H9 (cell line): Measurements from ENCODE around the gene RAB15. TPM values are rescaled to one million over a fixed set of nuclear protein-coding genes. Genes with fewer than 3 reads are reported as not detected.

Experiments used
- DNase-seq: peaks from one replicate; pipeline ENCODE4 v3.0.0-alpha.2; 2017
- H2AFZ ChIP-seq: one replicate; pipeline ENCODE4 v1.6.1; 2013; ENCODE audit warnings: mild to moderate bottlenecking, low read length, control low read depth, moderate library complexity
- H2AK5ac ChIP-seq: 2 replicates; pipeline ENCODE4 v1.6.1; 2013; ENCODE audit warnings: low read length, control low read depth, mixed read lengths; ENCODE audit not compliant: insufficient read length
- H2BK120ac ChIP-seq: one replicate; pipeline ENCODE4 v1.6.1; 2013; ENCODE audit warnings: low read depth, mild to moderate bottlenecking, low read length, control low read depth, inconsistent platforms; ENCODE audit not compliant: poor library complexity, severe bottlenecking
- H2BK12ac ChIP-seq: 2 replicates; pipeline ENCODE4 v1.6.1; 2013; ENCODE audit warnings: low read length, control low read depth, mixed read lengths, low read depth; ENCODE audit not compliant: insufficient read length
- H2BK15ac ChIP-seq: 2 replicates; pipeline ENCODE4 v1.6.1; 2013; ENCODE audit warnings: low read depth, low read length, control low read depth
- H2BK20ac ChIP-seq: one replicate; pipeline ENCODE4 v1.6.1; 2013; ENCODE audit warnings: low read depth, mild to moderate bottlenecking, low read length, control low read depth, inconsistent platforms; ENCODE audit not compliant: poor library complexity, severe bottlenecking
- H2BK5ac ChIP-seq: 2 replicates; pipeline ENCODE4 v1.6.1; 2013; ENCODE audit warnings: low read length, control low read depth, mixed read lengths; ENCODE audit not compliant: insufficient read length
- H3K14ac ChIP-seq: 2 replicates; pipeline ENCODE4 v1.6.1; 2013; ENCODE audit warnings: low read length, control low read depth; ENCODE audit not compliant: insufficient read depth
- H3K18ac ChIP-seq: 2 replicates; pipeline ENCODE4 v1.6.1; 2013; ENCODE audit warnings: low read depth, mild to moderate bottlenecking, mixed read lengths, low read length, control low read depth; ENCODE audit not compliant: insufficient read length
- H3K23ac ChIP-seq: 2 replicates; pipeline ENCODE4 v1.6.1; 2013; ENCODE audit warnings: low read length, control low read depth, mixed read lengths, low read depth; ENCODE audit not compliant: insufficient read length
- H3K23me2 ChIP-seq: 2 replicates; pipeline ENCODE4 v1.6.1; 2013; ENCODE audit warnings: low read depth, mild to moderate bottlenecking, mixed read lengths, low read length, control low read depth; ENCODE audit not compliant: insufficient read length, poor library complexity, severe bottlenecking
- H3K27ac ChIP-seq: 2 replicates; pipeline ENCODE4 v1.5.1; 2013; ENCODE audit warnings: low read length, control low read depth, mixed read lengths, low read depth; ENCODE audit not compliant: insufficient read length
- H3K27me3 ChIP-seq: 2 replicates; pipeline ENCODE4 v1.6.1; 2013; ENCODE audit warnings: low read length, control low read depth, inconsistent platforms; ENCODE audit not compliant: insufficient read depth
- H3K4ac ChIP-seq: 2 replicates; pipeline ENCODE4 v1.6.1; 2013; ENCODE audit warnings: low read depth, mild to moderate bottlenecking, control low read depth, inconsistent platforms, low read length, moderate library complexity
- H3K4me1 ChIP-seq: 2 replicates; pipeline ENCODE4 v1.6.1; 2013; ENCODE audit warnings: low read length, control low read depth, inconsistent platforms; ENCODE audit not compliant: insufficient read depth
- H3K4me2 ChIP-seq: 2 replicates; pipeline ENCODE4 v1.6.1; 2013; ENCODE audit warnings: low read length, control low read depth, mixed read lengths; ENCODE audit not compliant: insufficient read length, insufficient read depth
- H3K56ac ChIP-seq: 2 replicates; pipeline ENCODE4 v1.6.1; 2013; ENCODE audit warnings: low read depth, mild to moderate bottlenecking, mixed read lengths, low read length, control low read depth; ENCODE audit not compliant: insufficient read length
- H3K79me1 ChIP-seq: 2 replicates; pipeline ENCODE4 v1.6.1; 2013; ENCODE audit warnings: low read depth, mild to moderate bottlenecking, moderate library complexity, low read length, control low read depth, inconsistent platforms; ENCODE audit not compliant: insufficient read depth, poor library complexity, severe bottlenecking
- H3K79me2 ChIP-seq: 2 replicates; pipeline ENCODE4 v1.6.1; 2013; ENCODE audit warnings: low read length, control low read depth, inconsistent platforms; ENCODE audit not compliant: insufficient read depth
- H3K9ac ChIP-seq: 2 replicates; pipeline ENCODE4 v1.6.1; 2013; ENCODE audit warnings: low read length, control low read depth, mixed read lengths; ENCODE audit not compliant: insufficient read length; ENCODE audit errors: extremely low read depth
- H3K9me3 ChIP-seq: one replicate; pipeline ENCODE4 v1.6.1; 2013; ENCODE audit warnings: low read depth, low read length, inconsistent platforms; ENCODE audit not compliant: control insufficient read depth
- H3T11ph ChIP-seq: one replicate; pipeline ENCODE4 v1.6.1; 2013; ENCODE audit warnings: mild to moderate bottlenecking, low read length, control low read depth, inconsistent platforms
- H4K20me1 ChIP-seq: one replicate; pipeline ENCODE4 v1.6.1; 2013; ENCODE audit not compliant: control insufficient read depth, insufficient read length, insufficient read depth
- H4K5ac ChIP-seq: 2 replicates; pipeline ENCODE4 v1.6.1; 2013; ENCODE audit warnings: low read depth, mild to moderate bottlenecking, mixed read lengths, low read length, control low read depth; ENCODE audit not compliant: insufficient read length
- H4K8ac ChIP-seq: replicated peaks from 2 replicates; pipeline ENCODE4 v1.6.1; 2013; ENCODE audit warnings: low read length, control low read depth, mixed read lengths, low read depth; ENCODE audit not compliant: insufficient read length
- H4K91ac ChIP-seq: 2 replicates; pipeline ENCODE4 v1.6.1; 2013; ENCODE audit warnings: low read depth, mild to moderate bottlenecking, moderate library complexity, mixed read lengths, low read length, control low read depth; ENCODE audit not compliant: insufficient read length
- H3K27ac Mint-ChIP-seq, 3 experiments: 2 replicates in 2 of 3; 3 replicates in 1 of 3; pipeline ENCODE4 v1.8.0; 2020 to 2021; ENCODE audit warnings: mixed read lengths in 3 of 3, mild to moderate bottlenecking in 1 of 3, moderate library complexity in 1 of 3
- H3K27me3 Mint-ChIP-seq: 2 replicates; pipeline ENCODE4 v1.8.0; 2021; ENCODE audit warnings: low read depth, mild to moderate bottlenecking, moderate library complexity, mixed read lengths
- H3K36me3 Mint-ChIP-seq, 3 experiments: 2 replicates in 2 of 3; 3 replicates in 1 of 3; pipeline ENCODE4 v1.8.0; 2020 to 2021; ENCODE audit warnings: low read depth in 3 of 3, mixed read lengths in 3 of 3; ENCODE audit not compliant: insufficient read depth in 1 of 3
- H3K4me1 Mint-ChIP-seq, 2 experiments: 2 replicates each; pipeline ENCODE4 v1.8.0; 2020; ENCODE audit warnings: mixed read lengths in 2 of 2
- H3K4me3 Mint-ChIP-seq, 2 experiments: 2 replicates in 1 of 2; 3 replicates in 1 of 2; pipeline ENCODE4 v1.8.0; 2020 to 2021; ENCODE audit warnings: mild to moderate bottlenecking in 2 of 2, mixed read lengths in 2 of 2, moderate library complexity in 1 of 2
- H3K9me3 Mint-ChIP-seq, 2 experiments: 2 replicates in 1 of 2; 3 replicates in 1 of 2; pipeline ENCODE4 v1.8.0; 2020; ENCODE audit warnings: mild to moderate bottlenecking in 2 of 2, mixed read lengths in 2 of 2, moderate library complexity in 1 of 2
- WGBS: extraction: QIAGEN DNeasy Blood & Tissue Kit; methylation state at CpG from one replicate; pipeline ENCODE4 v1.1.7; 2013; ENCODE audit warnings: missing lambda C conversion rate, low lambda C conversion rate, mixed read lengths; ENCODE audit not compliant: insufficient read length; ENCODE audit errors: extremely low coverage; 5-methylcytosine and 5-hydroxymethylcytosine counted together
- total RNA-seq: library from RNA; stranded (reverse); gene quantifications from 2 replicates; pipeline ENCODE4 v1.2.1, GENCODE V29; 2021
- TF ChIP-seq, protein P1 (sequence below): fragments of 200-600 bp; sonication (generic); conservative IDR thresholded peaks from 3 replicates; pipeline ENCODE4 v1.8.0; 2021; ENCODE audit warnings: antibody characterized with exemption, mild to moderate bottlenecking

Gene RAB15
- total RNA-seq, 1 experiment from 2014 or later: 54.3 TPM

DNA sequence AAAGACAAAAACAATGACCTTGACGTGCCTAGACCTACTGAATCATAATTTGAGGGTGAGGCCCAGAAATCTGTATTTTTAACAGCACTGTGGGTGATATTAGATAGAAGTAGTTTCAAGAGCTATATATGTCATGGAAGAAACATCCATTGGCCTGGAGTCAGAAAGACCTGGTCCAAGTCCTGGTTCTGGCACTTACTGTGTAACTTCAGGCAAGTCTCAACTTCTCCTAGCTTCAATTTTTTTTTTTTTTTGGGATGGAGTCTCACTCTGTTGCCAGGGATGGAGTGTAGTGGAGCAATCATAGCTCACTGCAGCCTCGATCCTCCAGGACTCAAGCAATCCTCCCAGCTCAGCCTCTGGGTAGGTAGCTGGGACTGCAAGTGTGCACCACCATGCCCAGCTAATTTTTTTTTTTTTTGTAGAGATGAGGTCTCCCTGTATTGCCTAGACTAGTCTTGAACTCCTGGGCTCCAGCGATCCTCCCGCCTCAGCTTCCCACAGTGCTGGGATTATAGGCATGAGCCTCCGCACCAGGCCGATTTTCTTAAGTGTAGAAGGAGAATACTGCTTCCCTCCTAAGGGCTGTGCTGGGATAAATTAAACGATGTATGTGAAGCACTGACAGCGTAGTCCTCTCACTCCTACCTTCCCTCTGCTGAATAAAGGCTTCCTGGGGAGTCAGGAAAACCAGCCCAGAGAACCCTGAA, 15.3 kb downstream of the RAB15 start:
- TF ChIP-seq, protein P1, sequence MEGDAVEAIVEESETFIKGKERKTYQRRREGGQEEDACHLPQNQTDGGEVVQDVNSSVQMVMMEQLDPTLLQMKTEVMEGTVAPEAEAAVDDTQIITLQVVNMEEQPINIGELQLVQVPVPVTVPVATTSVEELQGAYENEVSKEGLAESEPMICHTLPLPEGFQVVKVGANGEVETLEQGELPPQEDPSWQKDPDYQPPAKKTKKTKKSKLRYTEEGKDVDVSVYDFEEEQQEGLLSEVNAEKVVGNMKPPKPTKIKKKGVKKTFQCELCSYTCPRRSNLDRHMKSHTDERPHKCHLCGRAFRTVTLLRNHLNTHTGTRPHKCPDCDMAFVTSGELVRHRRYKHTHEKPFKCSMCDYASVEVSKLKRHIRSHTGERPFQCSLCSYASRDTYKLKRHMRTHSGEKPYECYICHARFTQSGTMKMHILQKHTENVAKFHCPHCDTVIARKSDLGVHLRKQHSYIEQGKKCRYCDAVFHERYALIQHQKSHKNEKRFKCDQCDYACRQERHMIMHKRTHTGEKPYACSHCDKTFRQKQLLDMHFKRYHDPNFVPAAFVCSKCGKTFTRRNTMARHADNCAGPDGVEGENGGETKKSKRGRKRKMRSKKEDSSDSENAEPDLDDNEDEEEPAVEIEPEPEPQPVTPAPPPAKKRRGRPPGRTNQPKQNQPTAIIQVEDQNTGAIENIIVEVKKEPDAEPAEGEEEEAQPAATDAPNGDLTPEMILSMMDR: no peak
- Histone ChIP-seq H2BK120ac (no peak overlapping the region), H3K79me1 (no peaks in the 10 kb centered on the region), H2BK5ac (no peak overlapping the region), H2BK12ac (no peak overlapping the region), H3K4ac (no peak overlapping the region), H2BK15ac (no peak overlapping the region), H3K56ac (no peak overlapping the region), H3K4me1 (peaks cover 18% of the 10 kb centered on the region; the same call in 1 of the 2 replicates), H4K8ac (no peak overlapping the region), H2AFZ (no peak overlapping the region), H3K23ac (no peak overlapping the region), H3T11ph (no peak overlapping the region), H3K23me2 (no peaks in the 10 kb centered on the region), H2AK5ac (no peak overlapping the region), H3K18ac (no peak overlapping the region), H3K14ac (no peak overlapping the region), H3K27ac (peak overlapping the region; percentile 33), H3K9me3 (no peaks in the 10 kb centered on the region), H3K9ac (no peak overlapping the region), H4K20me1 (no peaks in the 10 kb centered on the region), H2BK20ac (no peak overlapping the region), H3K27me3 (no peaks in the 10 kb centered on the region), H3K4me2 (no peak overlapping the region), H4K5ac (no peak overlapping the region), H4K91ac (no peak overlapping the region), H3K79me2 (no peaks in the 10 kb centered on the region)
- WGBS: no CpG with 5 or more reads among the region's 8 CpGs
- no peaks in the 10 kb centered on the region; a peak in 2 of 5 replicates for H3K9me3 Mint-ChIP-seq
- H3K4me1 Mint-ChIP-seq: peaks cover 52 to 63% of the 10 kb centered on the region in 2 experiments
- peaks cover 0 to 15% (median 9%) of the 10 kb centered on the region in 3 experiments; a peak in 5 of 7 replicates for H3K36me3 Mint-ChIP-seq
- peak overlapping the region; percentile 51 to 91 (median 85); a peak in 5 of 7 replicates for H3K27ac Mint-ChIP-seq
- H3K4me3 Mint-ChIP-seq: no peak overlapping the region; a peak in 1 of 5 replicates
- DNase-seq: no peak
- H3K27me3 Mint-ChIP-seq: no peaks in the 10 kb centered on the region
